ENCODE results near the gene RAD54L.

The RAD54L gene

GRCh38 chr1:46300673-46301405 lies 53.3 kb downstream of the RAD54L start:
- Histone ChIP-seq H3K9me3 (ENCODE audit: control insufficient read depth, low read length) (no peaks in the 10 kb centered on the region), H3K4me1 (ENCODE audit: control insufficient read depth, insufficient read depth, low read length, poor library complexity, severe bottlenecking) (peaks cover 19% of the 10 kb centered on the region), H3K27me3 (replicated peaks; ENCODE audit: control insufficient read depth, insufficient read depth, low read length, poor library complexity, severe bottlenecking) (no peaks in the 10 kb centered on the region), H3K27ac (ENCODE audit: insufficient read depth, low read length, poor library complexity, severe bottlenecking) (no peak overlapping the region), H3K36me3 (ENCODE audit: control insufficient read depth, insufficient read depth, low read length) (peaks cover 20% of the 10 kb centered on the region), H3K4me3 (ENCODE audit: insufficient read depth, low read depth, low read length, poor library complexity, severe bottlenecking) (peak overlapping the region; percentile 73)
- DNase-seq, result no peak

GRCh38 chr1:46301406-46301807 lies 53.8 kb downstream of the RAD54L start:
- Histone ChIP-seq H3K9me3 (ENCODE audit: control insufficient read depth, low read length) (no peaks in the 10 kb centered on the region), H3K4me3 (ENCODE audit: insufficient read depth, low read depth, low read length, poor library complexity, severe bottlenecking) (peak overlapping the region; percentile 73), H3K27me3 (replicated peaks; ENCODE audit: control insufficient read depth, insufficient read depth, low read length, poor library complexity, severe bottlenecking) (no peaks in the 10 kb centered on the region), H3K4me1 (ENCODE audit: control insufficient read depth, insufficient read depth, low read length, poor library complexity, severe bottlenecking) (peaks cover 19% of the 10 kb centered on the region), H3K36me3 (ENCODE audit: control insufficient read depth, insufficient read depth, low read length) (peaks cover 17% of the 10 kb centered on the region), H3K27ac (ENCODE audit: insufficient read depth, low read length, poor library complexity, severe bottlenecking) (peak overlapping the region; percentile 86)
- no peak for DNase-seq

GRCh38 chr1:46301808-46302640 lies 54.5 kb downstream of the RAD54L start:
- Histone ChIP-seq H3K4me3 (ENCODE audit: insufficient read depth, low read depth, low read length, poor library complexity, severe bottlenecking) (peak overlapping the region; percentile 73), H3K27ac (ENCODE audit: insufficient read depth, low read length, poor library complexity, severe bottlenecking) (peak overlapping the region; percentile 86), H3K27me3 (replicated peaks; ENCODE audit: control insufficient read depth, insufficient read depth, low read length, poor library complexity, severe bottlenecking) (no peaks in the 10 kb centered on the region), H3K4me1 (ENCODE audit: control insufficient read depth, insufficient read depth, low read length, poor library complexity, severe bottlenecking) (peaks cover 19% of the 10 kb centered on the region), H3K36me3 (ENCODE audit: control insufficient read depth, insufficient read depth, low read length) (peaks cover 11% of the 10 kb centered on the region), H3K9me3 (ENCODE audit: control insufficient read depth, low read length) (no peaks in the 10 kb centered on the region)
- DNase-seq, result peak; percentile 9 to 26 (median 11)

- Histone ChIP-seq H3K27ac (ENCODE audit: insufficient read depth, low read length, poor library complexity, severe bottlenecking) (peak overlapping the region; percentile 86), H3K36me3 (ENCODE audit: control insufficient read depth, insufficient read depth, low read length) (peaks cover 5% of the 10 kb centered on the region), H3K9me3 (ENCODE audit: control insufficient read depth, low read length) (no peaks in the 10 kb centered on the region), H3K4me3 (ENCODE audit: insufficient read depth, low read depth, low read length, poor library complexity, severe bottlenecking) (peak overlapping the region; percentile 73), H3K27me3 (replicated peaks; ENCODE audit: control insufficient read depth, insufficient read depth, low read length, poor library complexity, severe bottlenecking) (no peaks in the 10 kb centered on the region), H3K4me1 (ENCODE audit: control insufficient read depth, insufficient read depth, low read length, poor library complexity, severe bottlenecking) (peaks cover 19% of the 10 kb centered on the region)
- DNase-seq, result peak in 1 of 3 donors; percentile 3
Observed at GRCh38 chr1:46302641-46303037, 55.1 kb downstream of the RAD54L start.

GRCh38 chr1:46303038-46303871 lies 55.7 kb downstream of the RAD54L start, which contains the start of the genes LRRC41 and UQCRH:
Gene LRRC41 (minus strand): TSS chr1:46303616. CDS start chr1:46303322, 294 bp downstream.
Gene UQCRH (plus strand): TSS chr1:46303698. CDS start chr1:46303767, 69 bp downstream.
- Histone ChIP-seq H3K36me3 (ENCODE audit: control insufficient read depth, insufficient read depth, low read length) (no peaks in the 10 kb centered on the region), H3K4me1 (ENCODE audit: control insufficient read depth, insufficient read depth, low read length, poor library complexity, severe bottlenecking) (peaks cover 19% of the 10 kb centered on the region), H3K9me3 (ENCODE audit: control insufficient read depth, low read length) (no peaks in the 10 kb centered on the region), H3K27me3 (replicated peaks; ENCODE audit: control insufficient read depth, insufficient read depth, low read length, poor library complexity, severe bottlenecking) (no peaks in the 10 kb centered on the region), H3K27ac (ENCODE audit: insufficient read depth, low read length, poor library complexity, severe bottlenecking) (peak within 1 kb of the TSS; percentile 86), H3K4me3 (ENCODE audit: insufficient read depth, low read depth, low read length, poor library complexity, severe bottlenecking) (peak within 1 kb of the TSS; percentile 73)
- DNase-seq, result peak; percentile 81 to 88 (median 88)

GRCh38 chr1:46303872-46304326 lies 56.3 kb downstream of the RAD54L start:
- no peaks in the 10 kb centered on the region for H3K36me3 ChIP-seq (ENCODE audit: control insufficient read depth, insufficient read depth, low read length)
- no peaks in the 10 kb centered on the region for H3K27me3 ChIP-seq (replicated peaks; ENCODE audit: control insufficient read depth, insufficient read depth, low read length, poor library complexity, severe bottlenecking)
- H3K4me1 ChIP-seq (ENCODE audit: control insufficient read depth, insufficient read depth, low read length, poor library complexity, severe bottlenecking), result peaks cover 19% of the 10 kb centered on the region
- H3K4me3 ChIP-seq (ENCODE audit: insufficient read depth, low read depth, low read length, poor library complexity, severe bottlenecking), result peak overlapping the region; percentile 73
- DNase-seq, result no peak
- peak overlapping the region; percentile 86 for H3K27ac ChIP-seq (ENCODE audit: insufficient read depth, low read length, poor library complexity, severe bottlenecking)
- no peaks in the 10 kb centered on the region for H3K9me3 ChIP-seq (ENCODE audit: control insufficient read depth, low read length)

GRCh38 chr1:46306159-46306530 lies 58.6 kb downstream of the RAD54L start:
- Histone ChIP-seq H3K4me1 (ENCODE audit: control insufficient read depth, insufficient read depth, low read length, poor library complexity, severe bottlenecking) (peaks cover 17% of the 10 kb centered on the region), H3K27me3 (replicated peaks; ENCODE audit: control insufficient read depth, insufficient read depth, low read length, poor library complexity, severe bottlenecking) (no peaks in the 10 kb centered on the region), H3K9me3 (ENCODE audit: control insufficient read depth, low read length) (no peaks in the 10 kb centered on the region), H3K36me3 (ENCODE audit: control insufficient read depth, insufficient read depth, low read length) (peaks cover 14% of the 10 kb centered on the region), H3K27ac (ENCODE audit: insufficient read depth, low read length, poor library complexity, severe bottlenecking) (no peak overlapping the region), H3K4me3 (ENCODE audit: insufficient read depth, low read depth, low read length, poor library complexity, severe bottlenecking) (no peak overlapping the region)
- no peak for DNase-seq

GRCh38 chr1:46309401-46310159 lies 62.0 kb downstream of the RAD54L start:
- DNase-seq, result no peak
- Histone ChIP-seq H3K9me3 (ENCODE audit: control insufficient read depth, low read length) (no peaks in the 10 kb centered on the region), H3K4me1 (ENCODE audit: control insufficient read depth, insufficient read depth, low read length, poor library complexity, severe bottlenecking) (peaks cover 7% of the 10 kb centered on the region), H3K36me3 (ENCODE audit: control insufficient read depth, insufficient read depth, low read length) (peaks cover 40% of the 10 kb centered on the region), H3K27ac (ENCODE audit: insufficient read depth, low read length, poor library complexity, severe bottlenecking) (no peak overlapping the region), H3K27me3 (replicated peaks; ENCODE audit: control insufficient read depth, insufficient read depth, low read length, poor library complexity, severe bottlenecking) (no peaks in the 10 kb centered on the region), H3K4me3 (ENCODE audit: insufficient read depth, low read depth, low read length, poor library complexity, severe bottlenecking) (no peak overlapping the region)

GRCh38 chr1:46310321-46310720 lies 62.8 kb downstream of the RAD54L start:
- Histone ChIP-seq H3K36me3 (ENCODE audit: control insufficient read depth, insufficient read depth, low read length) (peaks cover 46% of the 10 kb centered on the region), H3K4me1 (ENCODE audit: control insufficient read depth, insufficient read depth, low read length, poor library complexity, severe bottlenecking) (peaks cover under 1% of the 10 kb centered on the region), H3K4me3 (ENCODE audit: insufficient read depth, low read depth, low read length, poor library complexity, severe bottlenecking) (no peak overlapping the region)

More at GRCh38 chr1:46310321-46310720, 62.8 kb downstream of the RAD54L start:
- DNase-seq, result no peak
- H3K27me3 ChIP-seq (replicated peaks; ENCODE audit: control insufficient read depth, insufficient read depth, low read length, poor library complexity, severe bottlenecking), result no peaks in the 10 kb centered on the region
- no peaks in the 10 kb centered on the region for H3K9me3 ChIP-seq (ENCODE audit: control insufficient read depth, low read length)
- H3K27ac ChIP-seq (ENCODE audit: insufficient read depth, low read length, poor library complexity, severe bottlenecking), result no peak overlapping the region

All from effector memory CD4-positive, alpha-beta T cell (primary cell).